SK-N-SH treated with all-trans-retinoic acid at 6 μM for 48 hours (cell line): ENCODE results near the gene CHMP4A.
A peak's percentile ranks its signal among the peaks of the same experiment; 100 is the strongest.

Experiments
- ATAC-seq: fragments of 200-7000 bp; cut with Tn5 transposase; 3 replicates; pipeline ENCODE4 v1.9.1; 2020; ENCODE audit warnings: mild to moderate bottlenecking, moderate library complexity
- ARNTL ChIP-seq: fragments of 450-650 bp; formaldehyde crosslinking; IDR thresholded peaks from 2 replicates; pipeline ENCODE4 v1.5.0; 2020; ENCODE audit warnings: low read depth, mild to moderate bottlenecking, moderate library complexity, borderline replicate concordance
- BACH2 ChIP-seq: fragments of 250-450 bp; sonication (Bioruptor Pico); IDR thresholded peaks from 2 replicates; pipeline ENCODE4 v1.9.0; 2021; ENCODE audit warnings: mild to moderate bottlenecking, borderline replicate concordance
- CSDC2 ChIP-seq: fragments of 250-450 bp; sonication (Bioruptor Pico); IDR thresholded peaks from 2 replicates; pipeline ENCODE4 v1.5.0; 2020; ENCODE audit warnings: mild to moderate bottlenecking, moderate library complexity
- ESRRG ChIP-seq: fragments of 250-450 bp; sonication (Bioruptor Pico); IDR thresholded peaks from 2 replicates; pipeline ENCODE4 v1.6.1; 2021; ENCODE audit warnings: mild to moderate bottlenecking
- GLIS3 ChIP-seq: fragments of 250-450 bp; sonication (Bioruptor Pico); IDR thresholded peaks from 2 replicates; pipeline ENCODE4 v1.5.0; 2020; ENCODE audit warnings: mild to moderate bottlenecking, moderate library complexity
- ISL1 ChIP-seq: fragments of 250-450 bp; sonication (Bioruptor Pico); IDR thresholded peaks from 2 replicates; pipeline ENCODE4 v2.1.2; 2022; ENCODE audit warnings: mild to moderate bottlenecking, moderate library complexity
- OSR1 ChIP-seq: fragments of 250-450 bp; sonication (Bioruptor Pico); IDR thresholded peaks from 2 replicates; pipeline ENCODE4 v1.8.0; 2022; ENCODE audit warnings: moderate library complexity, mild to moderate bottlenecking, inconsistent platforms
- PPARA ChIP-seq: fragments of 250-450 bp; sonication (Bioruptor Pico); IDR thresholded peaks from 2 replicates; pipeline ENCODE4 v1.5.0; 2020; ENCODE audit warnings: mild to moderate bottlenecking, borderline replicate concordance
- RARB ChIP-seq: fragments of 250-450 bp; sonication (Bioruptor Pico); IDR thresholded peaks from 2 replicates; pipeline ENCODE4 v1.8.0; 2021; ENCODE audit warnings: mild to moderate bottlenecking, moderate library complexity
- TCF4 ChIP-seq: fragments of 250-450 bp; sonication (Bioruptor Pico); IDR thresholded peaks from 2 replicates; pipeline ENCODE4 v1.8.0; 2021; ENCODE audit warnings: mild to moderate bottlenecking, moderate library complexity, borderline replicate concordance
- ZC3H10 ChIP-seq: fragments of 250-450 bp; sonication (Bioruptor Pico); IDR thresholded peaks from 2 replicates; pipeline ENCODE4 v1.5.1; 2021; ENCODE audit warnings: mild to moderate bottlenecking, moderate library complexity
- ZFP3 ChIP-seq: fragments of 250-450 bp; sonication (Bioruptor Pico); IDR thresholded peaks from 2 replicates; pipeline ENCODE4 v1.5.0; 2020; ENCODE audit warnings: mild to moderate bottlenecking, moderate library complexity
- ZFP30 ChIP-seq: fragments of 450-650 bp; formaldehyde crosslinking; IDR thresholded peaks from 2 replicates; pipeline ENCODE4 v1.5.0; 2022; ENCODE audit warnings: mild to moderate bottlenecking, moderate library complexity
- ZNF565 ChIP-seq: fragments of 450-650 bp; formaldehyde crosslinking; conservative IDR thresholded peaks from 2 replicates; pipeline ENCODE4 v1.5.0; 2020; ENCODE audit warnings: low read depth, mild to moderate bottlenecking, moderate library complexity
- ZNF70 ChIP-seq: fragments of 450-650 bp; formaldehyde crosslinking; IDR thresholded peaks from 2 replicates; pipeline ENCODE4 v1.5.0; 2020; ENCODE audit warnings: mild to moderate bottlenecking, moderate library complexity
- ZNF8 ChIP-seq: fragments of 450-650 bp; formaldehyde crosslinking; IDR thresholded peaks from 2 replicates; pipeline ENCODE4 v1.5.0; 2020; ENCODE audit warnings: mild to moderate bottlenecking, moderate library complexity
- TF ChIP-seq, protein P1 (sequence below): fragments of 250-450 bp; sonication (Bioruptor Pico); IDR thresholded peaks from 2 replicates; pipeline ENCODE4 v1.8.0; 2020; ENCODE audit warnings: mild to moderate bottlenecking, moderate library complexity, borderline replicate concordance
- TF ChIP-seq, protein P2 (sequence below): fragments of 250-450 bp; sonication (Bioruptor Pico); IDR thresholded peaks from 2 replicates; pipeline ENCODE4 v1.5.1; 2021; ENCODE audit warnings: mild to moderate bottlenecking, moderate library complexity
- TF ChIP-seq, protein P3 (sequence below): fragments of 250-450 bp; sonication (Bioruptor Pico); IDR thresholded peaks from 2 replicates; pipeline ENCODE4 v1.5.0; 2020; ENCODE audit warnings: mild to moderate bottlenecking, moderate library complexity
- TF ChIP-seq, protein P4 (sequence below): fragments of 250-450 bp; sonication (Bioruptor Pico); IDR thresholded peaks from 2 replicates; pipeline ENCODE4 v1.8.0; 2021; ENCODE audit warnings: low read depth, mild to moderate bottlenecking, moderate library complexity, borderline replicate concordance
- TF ChIP-seq, protein P5 (sequence below): fragments of 250-450 bp; sonication (Bioruptor Pico); IDR thresholded peaks from 2 replicates; pipeline ENCODE4 v1.5.1; 2020; ENCODE audit warnings: low read depth, mild to moderate bottlenecking, moderate library complexity

Gene CHMP4A, protein sequence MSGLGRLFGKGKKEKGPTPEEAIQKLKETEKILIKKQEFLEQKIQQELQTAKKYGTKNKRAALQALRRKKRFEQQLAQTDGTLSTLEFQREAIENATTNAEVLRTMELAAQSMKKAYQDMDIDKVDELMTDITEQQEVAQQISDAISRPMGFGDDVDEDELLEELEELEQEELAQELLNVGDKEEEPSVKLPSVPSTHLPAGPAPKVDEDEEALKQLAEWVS

DNA sequence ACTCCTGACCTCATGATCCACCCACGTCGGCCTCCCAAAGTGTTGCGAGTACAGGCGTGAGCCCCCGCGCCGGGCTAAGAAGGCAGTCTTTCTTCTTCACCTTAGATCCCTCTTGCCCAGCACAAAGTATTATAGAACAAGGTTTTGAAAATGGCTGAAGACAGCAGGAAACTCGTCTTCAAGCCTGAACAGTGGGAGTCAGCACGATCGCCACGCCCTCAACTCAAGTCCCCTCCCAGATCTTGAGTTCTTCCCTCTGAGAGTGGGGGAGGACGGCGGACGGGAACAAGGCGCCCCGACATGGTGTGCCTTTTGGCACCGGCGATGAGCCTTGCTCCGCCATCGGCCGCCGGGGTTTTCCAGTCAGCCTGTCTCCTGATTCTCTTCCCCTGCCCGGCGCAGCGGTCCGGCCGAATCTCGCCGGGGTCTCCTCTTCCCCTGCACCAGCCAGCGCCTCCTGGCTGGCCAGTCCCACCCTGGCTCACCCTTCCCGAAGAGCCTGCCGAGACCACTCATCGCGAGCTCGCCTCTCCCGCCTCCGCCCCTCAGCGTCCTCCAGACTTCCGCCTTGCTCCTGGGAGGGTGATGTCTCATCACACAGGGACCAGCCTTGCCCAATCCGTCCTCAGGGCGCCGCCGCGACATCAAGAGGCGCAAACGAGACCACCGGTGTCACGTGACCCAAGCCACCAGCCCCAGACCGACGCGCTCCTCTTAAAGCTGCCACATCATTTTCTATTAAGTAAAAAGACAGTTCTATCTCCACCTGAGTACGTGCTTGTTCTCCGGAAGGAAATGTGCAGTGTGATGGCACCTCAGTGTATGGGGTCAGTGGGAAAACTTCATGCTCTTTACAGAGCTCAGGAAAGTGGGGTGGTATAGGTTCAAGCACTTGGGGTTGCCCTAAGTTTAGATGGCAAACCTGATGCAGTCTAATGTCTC, at the start of gene CHMP4A:
TSS of gene CHMP4A (minus strand) at position 565 of the 942 bp plus-strand sequence. CDS start at position 516, 49 bp downstream.
- ATAC-seq = peak; percentile 91
- TF ChIP-seq ZC3H10 (CRISPR knock-in tag) (no peak), ESRRG (CRISPR knock-in tag) (no peak), RARB (CRISPR knock-in tag) (0 out of 2 replicates have a peak, but pooled peaks have one; percentile 36), GLIS3 (CRISPR knock-in tag) (peak; percentile 71; the same call in 1 of the 2 replicates), CSDC2 (peak; percentile 56; the same call in 1 of the 2 replicates), OSR1 (no peak), ZFP3 (CRISPR knock-in tag) (0 out of 2 replicates have a peak, but pooled peaks have one; percentile 43)
- TF ChIP-seq, protein P1, sequence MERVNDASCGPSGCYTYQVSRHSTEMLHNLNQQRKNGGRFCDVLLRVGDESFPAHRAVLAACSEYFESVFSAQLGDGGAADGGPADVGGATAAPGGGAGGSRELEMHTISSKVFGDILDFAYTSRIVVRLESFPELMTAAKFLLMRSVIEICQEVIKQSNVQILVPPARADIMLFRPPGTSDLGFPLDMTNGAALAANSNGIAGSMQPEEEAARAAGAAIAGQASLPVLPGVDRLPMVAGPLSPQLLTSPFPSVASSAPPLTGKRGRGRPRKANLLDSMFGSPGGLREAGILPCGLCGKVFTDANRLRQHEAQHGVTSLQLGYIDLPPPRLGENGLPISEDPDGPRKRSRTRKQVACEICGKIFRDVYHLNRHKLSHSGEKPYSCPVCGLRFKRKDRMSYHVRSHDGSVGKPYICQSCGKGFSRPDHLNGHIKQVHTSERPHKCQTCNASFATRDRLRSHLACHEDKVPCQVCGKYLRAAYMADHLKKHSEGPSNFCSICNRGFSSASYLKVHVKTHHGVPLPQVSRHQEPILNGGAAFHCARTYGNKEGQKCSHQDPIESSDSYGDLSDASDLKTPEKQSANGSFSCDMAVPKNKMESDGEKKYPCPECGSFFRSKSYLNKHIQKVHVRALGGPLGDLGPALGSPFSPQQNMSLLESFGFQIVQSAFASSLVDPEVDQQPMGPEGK (CRISPR knock-in tag) = peak; percentile 83
- TF ChIP-seq, protein P2, sequence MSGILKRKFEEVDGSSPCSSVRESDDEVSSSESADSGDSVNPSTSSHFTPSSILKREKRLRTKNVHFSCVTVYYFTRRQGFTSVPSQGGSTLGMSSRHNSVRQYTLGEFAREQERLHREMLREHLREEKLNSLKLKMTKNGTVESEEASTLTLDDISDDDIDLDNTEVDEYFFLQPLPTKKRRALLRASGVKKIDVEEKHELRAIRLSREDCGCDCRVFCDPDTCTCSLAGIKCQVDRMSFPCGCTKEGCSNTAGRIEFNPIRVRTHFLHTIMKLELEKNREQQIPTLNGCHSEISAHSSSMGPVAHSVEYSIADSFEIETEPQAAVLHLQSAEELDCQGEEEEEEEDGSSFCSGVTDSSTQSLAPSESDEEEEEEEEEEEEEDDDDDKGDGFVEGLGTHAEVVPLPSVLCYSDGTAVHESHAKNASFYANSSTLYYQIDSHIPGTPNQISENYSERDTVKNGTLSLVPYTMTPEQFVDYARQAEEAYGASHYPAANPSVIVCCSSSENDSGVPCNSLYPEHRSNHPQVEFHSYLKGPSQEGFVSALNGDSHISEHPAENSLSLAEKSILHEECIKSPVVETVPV (CRISPR knock-in tag) = 0 out of 2 replicates have a peak, but pooled peaks have one; percentile 65
- TF ChIP-seq, all 23 proteins: peak for 6

DNA sequence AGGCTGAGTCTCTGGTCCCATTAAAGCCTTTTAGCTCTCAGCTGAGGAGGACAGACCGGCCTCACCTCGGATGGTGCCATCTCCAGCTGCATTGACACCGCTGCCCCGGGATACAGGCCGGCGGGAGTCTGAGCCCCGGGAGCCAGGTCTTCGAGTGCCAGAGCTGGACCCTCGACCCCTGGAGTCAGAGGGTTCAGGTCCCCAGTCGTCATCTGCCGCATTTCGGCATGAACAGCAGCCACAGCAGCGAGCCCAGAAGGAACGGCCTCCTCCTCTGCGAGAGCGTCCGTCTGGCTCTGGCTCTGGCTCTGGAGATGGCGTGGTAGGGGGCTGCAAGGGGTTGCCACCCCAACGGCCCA, 48.7 kb upstream of the CHMP4A start:
- TF ChIP-seq ZFP3 (CRISPR knock-in tag) (no peak), ZNF70 (CRISPR knock-in tag) (no peak), ZNF565 (no peak), ZNF8 (CRISPR knock-in tag) (no peak), TCF4 (CRISPR knock-in tag) (no peak), CSDC2 (no peak)
- TF ChIP-seq, protein P3, sequence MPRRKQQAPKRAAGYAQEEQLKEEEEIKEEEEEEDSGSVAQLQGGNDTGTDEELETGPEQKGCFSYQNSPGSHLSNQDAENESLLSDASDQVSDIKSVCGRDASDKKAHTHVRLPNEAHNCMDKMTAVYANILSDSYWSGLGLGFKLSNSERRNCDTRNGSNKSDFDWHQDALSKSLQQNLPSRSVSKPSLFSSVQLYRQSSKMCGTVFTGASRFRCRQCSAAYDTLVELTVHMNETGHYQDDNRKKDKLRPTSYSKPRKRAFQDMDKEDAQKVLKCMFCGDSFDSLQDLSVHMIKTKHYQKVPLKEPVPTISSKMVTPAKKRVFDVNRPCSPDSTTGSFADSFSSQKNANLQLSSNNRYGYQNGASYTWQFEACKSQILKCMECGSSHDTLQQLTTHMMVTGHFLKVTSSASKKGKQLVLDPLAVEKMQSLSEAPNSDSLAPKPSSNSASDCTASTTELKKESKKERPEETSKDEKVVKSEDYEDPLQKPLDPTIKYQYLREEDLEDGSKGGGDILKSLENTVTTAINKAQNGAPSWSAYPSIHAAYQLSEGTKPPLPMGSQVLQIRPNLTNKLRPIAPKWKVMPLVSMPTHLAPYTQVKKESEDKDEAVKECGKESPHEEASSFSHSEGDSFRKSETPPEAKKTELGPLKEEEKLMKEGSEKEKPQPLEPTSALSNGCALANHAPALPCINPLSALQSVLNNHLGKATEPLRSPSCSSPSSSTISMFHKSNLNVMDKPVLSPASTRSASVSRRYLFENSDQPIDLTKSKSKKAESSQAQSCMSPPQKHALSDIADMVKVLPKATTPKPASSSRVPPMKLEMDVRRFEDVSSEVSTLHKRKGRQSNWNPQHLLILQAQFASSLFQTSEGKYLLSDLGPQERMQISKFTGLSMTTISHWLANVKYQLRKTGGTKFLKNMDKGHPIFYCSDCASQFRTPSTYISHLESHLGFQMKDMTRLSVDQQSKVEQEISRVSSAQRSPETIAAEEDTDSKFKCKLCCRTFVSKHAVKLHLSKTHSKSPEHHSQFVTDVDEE = no peak
- ATAC-seq = no peak

DNA sequence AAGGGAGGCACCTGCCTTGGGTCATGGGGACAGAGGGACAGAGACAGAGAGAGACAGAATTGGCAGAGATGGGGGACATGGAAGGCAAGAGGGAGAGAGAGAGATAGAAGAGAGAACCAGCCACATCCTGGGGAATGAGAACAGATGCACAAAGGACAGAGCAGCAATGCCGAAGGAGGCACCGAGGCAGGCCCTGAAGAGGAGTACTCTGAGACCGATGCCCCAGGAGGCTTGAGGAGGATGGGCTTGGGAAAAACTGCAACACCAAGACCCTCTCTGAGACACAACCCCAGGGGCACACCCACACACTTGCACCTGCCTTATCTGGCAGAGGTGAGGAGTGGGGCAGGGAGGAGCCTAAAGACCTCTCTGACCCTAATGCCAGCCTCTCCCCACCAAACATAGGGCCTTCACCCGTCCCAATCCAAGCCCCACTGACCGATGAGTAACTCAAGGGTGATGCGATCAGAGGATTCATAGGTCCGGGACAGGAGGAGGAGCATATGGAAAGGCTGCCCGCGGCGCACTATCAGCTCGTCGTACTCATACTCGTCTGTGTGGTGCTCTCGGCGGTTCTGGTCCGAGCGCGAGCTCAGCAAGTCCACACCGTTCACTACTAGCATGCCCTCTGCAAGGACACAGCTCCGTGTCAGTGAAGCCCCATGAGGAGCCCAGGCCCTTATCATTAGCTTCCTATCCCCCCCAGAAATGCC, 48.1 kb upstream of the CHMP4A start:
- no peak for ATAC-seq
- TF ChIP-seq ESRRG (CRISPR knock-in tag) (no peak), BACH2 (no peak), OSR1 (no peak), ZFP3 (CRISPR knock-in tag) (no peak)

DNA sequence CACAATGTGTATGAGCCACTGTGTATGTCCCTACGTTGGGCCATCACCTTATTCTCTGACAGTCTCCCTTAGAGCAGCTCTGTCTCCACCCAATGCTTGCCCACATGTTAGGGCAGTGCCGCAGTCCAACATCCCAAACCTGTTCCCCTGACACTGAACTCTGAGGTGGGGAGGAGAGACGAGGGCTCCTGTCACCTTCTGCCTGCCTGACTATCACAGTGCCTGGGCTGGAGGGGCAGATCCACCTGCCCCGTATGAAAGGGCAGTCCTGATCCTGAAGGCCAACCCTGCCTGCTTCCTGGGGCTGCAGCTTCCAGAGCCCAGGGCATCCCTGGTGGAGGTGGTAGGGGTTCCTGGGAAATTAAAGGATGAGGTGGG, 47.5 kb upstream of the CHMP4A start:
- no peak for ATAC-seq
- TF ChIP-seq, protein P4, sequence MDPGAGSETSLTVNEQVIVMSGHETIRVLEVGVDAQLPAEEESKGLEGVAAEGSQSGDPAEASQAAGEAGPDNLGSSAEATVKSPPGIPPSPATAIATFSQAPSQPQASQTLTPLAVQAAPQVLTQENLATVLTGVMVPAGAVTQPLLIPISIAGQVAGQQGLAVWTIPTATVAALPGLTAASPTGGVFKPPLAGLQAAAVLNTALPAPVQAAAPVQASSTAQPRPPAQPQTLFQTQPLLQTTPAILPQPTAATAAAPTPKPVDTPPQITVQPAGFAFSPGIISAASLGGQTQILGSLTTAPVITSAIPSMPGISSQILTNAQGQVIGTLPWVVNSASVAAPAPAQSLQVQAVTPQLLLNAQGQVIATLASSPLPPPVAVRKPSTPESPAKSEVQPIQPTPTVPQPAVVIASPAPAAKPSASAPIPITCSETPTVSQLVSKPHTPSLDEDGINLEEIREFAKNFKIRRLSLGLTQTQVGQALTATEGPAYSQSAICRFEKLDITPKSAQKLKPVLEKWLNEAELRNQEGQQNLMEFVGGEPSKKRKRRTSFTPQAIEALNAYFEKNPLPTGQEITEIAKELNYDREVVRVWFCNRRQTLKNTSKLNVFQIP (CRISPR knock-in tag) = no peak
- TF ChIP-seq ZFP3 (CRISPR knock-in tag) (no peak), ISL1 (no peak), BACH2 (no peak), CSDC2 (no peak), ZNF70 (CRISPR knock-in tag) (no peak), OSR1 (no peak), ARNTL (CRISPR knock-in tag) (no peak), ZFP30 (CRISPR knock-in tag) (no peak), PPARA (no peak), ZNF8 (CRISPR knock-in tag) (no peak), TCF4 (CRISPR knock-in tag) (no peak)
- TF ChIP-seq, protein P5, sequence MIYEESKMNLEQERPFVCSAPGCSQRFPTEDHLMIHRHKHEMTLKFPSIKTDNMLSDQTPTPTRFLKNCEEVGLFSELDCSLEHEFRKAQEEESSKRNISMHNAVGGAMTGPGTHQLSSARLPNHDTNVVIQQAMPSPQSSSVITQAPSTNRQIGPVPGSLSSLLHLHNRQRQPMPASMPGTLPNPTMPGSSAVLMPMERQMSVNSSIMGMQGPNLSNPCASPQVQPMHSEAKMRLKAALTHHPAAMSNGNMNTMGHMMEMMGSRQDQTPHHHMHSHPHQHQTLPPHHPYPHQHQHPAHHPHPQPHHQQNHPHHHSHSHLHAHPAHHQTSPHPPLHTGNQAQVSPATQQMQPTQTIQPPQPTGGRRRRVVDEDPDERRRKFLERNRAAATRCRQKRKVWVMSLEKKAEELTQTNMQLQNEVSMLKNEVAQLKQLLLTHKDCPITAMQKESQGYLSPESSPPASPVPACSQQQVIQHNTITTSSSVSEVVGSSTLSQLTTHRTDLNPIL (CRISPR knock-in tag) = no peak
- TF ChIP-seq, protein P2 (CRISPR knock-in tag) = no peak
